K562 (cell line): Measurements from ENCODE around the gene OR4D9. TPM values are rescaled to one million over a fixed set of nuclear protein-coding genes. Genes with fewer than 3 reads are reported as not detected.

Experiments used
- ZMIZ1 ChIP-seq, 2 experiments: fragments of 150-350 bp in 1 of 2; IDR thresholded peaks; 2 replicates each; pipeline ENCODE4 v1.6.1; 2012 to 2016; ENCODE audit warnings: low read depth in 2 of 2, low read length in 2 of 2, mild to moderate bottlenecking in 1 of 2, moderate library complexity in 1 of 2
- polyA plus RNA-seq, 8 experiments: library from polyadenylated mRNA; depleted of rRNA in 4 of 8; stranded (reverse) in 5 of 8; unstranded in 3 of 8; fragments of >200 nt; fragmentation: Nextera tagmentation in 2 of 8; fragmentation: Illumina TruSeq in 1 of 8; extraction: Ambion mirVana in 2 of 8; extraction: Trizol in 1 of 8; gene quantifications; 2 replicates each; pipeline versions ENCODE4 v1.2.1 to v1.2.3, GENCODE V29; 2011 to 2014; ENCODE audit warnings: inconsistent platforms in 1 of 8, missing spikeins in 1 of 8
- total RNA-seq, 7 experiments: library from RNA; depleted of rRNA in 6 of 7; stranded (reverse); fragments of >200 nt in 6 of 7; fragmentation: Illumina TruSeq in 2 of 7; extraction: Trizol in 2 of 7; gene quantifications; 2 replicates each; pipeline versions ENCODE4 v1.2.1 to v1.2.3, GENCODE V29; 2011 to 2021; ENCODE audit warnings: low replicate concordance in 1 of 7
- TF ChIP-seq, protein P1 (sequence below): sonication (generic); formaldehyde crosslinking; IDR thresholded peaks from 2 replicates; pipeline ENCODE4 v1.8.0; 2023; ENCODE audit warnings: mild to moderate bottlenecking, missing genetic modification reagents

The OR4D9 gene
- total and polyA plus RNA-seq, 9 of the 15 experiments (the other 6 are each of a cell fraction or from before 2014, with no cell fraction given), result not detected

DNA sequence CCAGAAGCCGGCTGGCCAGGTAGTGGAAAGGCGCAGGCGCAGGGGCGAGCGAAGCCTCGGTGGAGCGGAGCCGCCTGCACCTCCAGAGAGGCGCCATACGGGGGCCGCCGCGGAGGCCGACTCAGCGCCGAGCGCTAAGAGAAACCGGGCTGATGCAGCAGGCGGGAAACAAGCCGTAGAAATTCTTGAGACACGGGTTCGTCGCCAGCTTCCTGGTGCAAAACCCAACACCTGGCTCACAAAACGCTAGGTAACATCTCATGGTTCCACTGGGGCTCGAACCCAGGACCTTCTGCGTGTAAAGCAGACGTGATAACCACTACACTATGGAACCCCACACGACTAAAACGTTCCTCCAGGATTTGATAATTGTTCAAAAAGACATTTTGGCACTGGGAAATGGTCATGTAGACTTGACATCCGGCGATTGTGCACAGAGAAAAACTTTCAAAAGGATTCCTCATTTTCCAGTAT, 39.1 kb downstream of the OR4D9 start (continued):
- peak in 1 of 2 experiments; percentile 61; a peak in 1 of 4 replicates for TF ChIP-seq ZMIZ1 (IDR thresholded peaks at IDR 0.05; ENCODE audit: low read depth in 2 of 2, low read length in 2 of 2)
- TF ChIP-seq, protein P1, sequence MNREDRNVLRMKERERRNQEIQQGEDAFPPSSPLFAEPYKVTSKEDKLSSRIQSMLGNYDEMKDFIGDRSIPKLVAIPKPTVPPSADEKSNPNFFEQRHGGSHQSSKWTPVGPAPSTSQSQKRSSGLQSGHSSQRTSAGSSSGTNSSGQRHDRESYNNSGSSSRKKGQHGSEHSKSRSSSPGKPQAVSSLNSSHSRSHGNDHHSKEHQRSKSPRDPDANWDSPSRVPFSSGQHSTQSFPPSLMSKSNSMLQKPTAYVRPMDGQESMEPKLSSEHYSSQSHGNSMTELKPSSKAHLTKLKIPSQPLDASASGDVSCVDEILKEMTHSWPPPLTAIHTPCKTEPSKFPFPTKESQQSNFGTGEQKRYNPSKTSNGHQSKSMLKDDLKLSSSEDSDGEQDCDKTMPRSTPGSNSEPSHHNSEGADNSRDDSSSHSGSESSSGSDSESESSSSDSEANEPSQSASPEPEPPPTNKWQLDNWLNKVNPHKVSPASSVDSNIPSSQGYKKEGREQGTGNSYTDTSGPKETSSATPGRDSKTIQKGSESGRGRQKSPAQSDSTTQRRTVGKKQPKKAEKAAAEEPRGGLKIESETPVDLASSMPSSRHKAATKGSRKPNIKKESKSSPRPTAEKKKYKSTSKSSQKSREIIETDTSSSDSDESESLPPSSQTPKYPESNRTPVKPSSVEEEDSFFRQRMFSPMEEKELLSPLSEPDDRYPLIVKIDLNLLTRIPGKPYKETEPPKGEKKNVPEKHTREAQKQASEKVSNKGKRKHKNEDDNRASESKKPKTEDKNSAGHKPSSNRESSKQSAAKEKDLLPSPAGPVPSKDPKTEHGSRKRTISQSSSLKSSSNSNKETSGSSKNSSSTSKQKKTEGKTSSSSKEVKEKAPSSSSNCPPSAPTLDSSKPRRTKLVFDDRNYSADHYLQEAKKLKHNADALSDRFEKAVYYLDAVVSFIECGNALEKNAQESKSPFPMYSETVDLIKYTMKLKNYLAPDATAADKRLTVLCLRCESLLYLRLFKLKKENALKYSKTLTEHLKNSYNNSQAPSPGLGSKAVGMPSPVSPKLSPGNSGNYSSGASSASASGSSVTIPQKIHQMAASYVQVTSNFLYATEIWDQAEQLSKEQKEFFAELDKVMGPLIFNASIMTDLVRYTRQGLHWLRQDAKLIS (CRISPR knock-in tag), result peak; percentile 91
